Trophoblast cell (in vitro differentiated cells and primary cell): ENCODE measurements around the gene DSTYK.

Source experiments
- DNase-seq, 2 donors: peaks; one replicate each; pipeline ENCODE4 v3.0.0-alpha.2; 2016
- H2AFZ ChIP-seq: 2 replicates; pipeline ENCODE4 v1.6.1; 2013; ENCODE audit warnings: low read length, moderate library complexity, mild to moderate bottlenecking; ENCODE audit not compliant: insufficient read depth, poor library complexity
- H2AK5ac ChIP-seq: 2 replicates; pipeline ENCODE4 v1.6.1; 2013; ENCODE audit warnings: mild to moderate bottlenecking, low read length
- H2BK120ac ChIP-seq: 2 replicates; pipeline ENCODE4 v1.6.1; 2013; ENCODE audit warnings: low read length, mild to moderate bottlenecking, moderate library complexity; ENCODE audit not compliant: insufficient read depth, poor library complexity
- H2BK12ac ChIP-seq: 2 replicates; pipeline ENCODE4 v1.6.1; 2013; ENCODE audit warnings: mild to moderate bottlenecking, low read length, moderate library complexity
- H2BK5ac ChIP-seq: 2 replicates; pipeline ENCODE4 v1.6.1; 2013; ENCODE audit warnings: low read length, low read depth, moderate library complexity, mild to moderate bottlenecking; ENCODE audit not compliant: poor library complexity
- H3K14ac ChIP-seq: 2 replicates; pipeline ENCODE4 v1.6.1; 2013; ENCODE audit warnings: mild to moderate bottlenecking, low read length
- H3K18ac ChIP-seq: 2 replicates; pipeline ENCODE4 v1.6.1; 2013; ENCODE audit warnings: mild to moderate bottlenecking, low read length
- H3K23ac ChIP-seq: 2 replicates; pipeline ENCODE4 v1.6.1; 2013; ENCODE audit warnings: low read length
- H3K27ac ChIP-seq: 2 replicates; pipeline ENCODE4 v1.5.1; 2013; ENCODE audit warnings: low read depth, mild to moderate bottlenecking, inconsistent platforms, low read length, moderate library complexity
- H3K27me3 ChIP-seq: 2 replicates; pipeline ENCODE4 v1.6.1; 2013; ENCODE audit warnings: inconsistent platforms, mild to moderate bottlenecking, low read length, moderate library complexity; ENCODE audit not compliant: insufficient read depth
- H3K36me3 ChIP-seq, 2 experiments: 1 replicate in 1 of 2; 2 replicates in 1 of 2; pipeline ENCODE4 v1.6.1; 2013; ENCODE audit warnings: low read length in 2 of 2, mild to moderate bottlenecking in 2 of 2, moderate library complexity in 1 of 2; ENCODE audit not compliant: insufficient read depth in 2 of 2, control insufficient read depth in 1 of 2
- H3K4ac ChIP-seq: 2 replicates; pipeline ENCODE4 v1.6.1; 2013; ENCODE audit warnings: low read depth, mild to moderate bottlenecking, low read length, moderate library complexity
- H3K4me1 ChIP-seq, 2 experiments: 1 replicate in 1 of 2; 2 replicates in 1 of 2; pipeline ENCODE4 v1.6.1; 2013; ENCODE audit warnings: low read length in 2 of 2, mild to moderate bottlenecking in 2 of 2, moderate library complexity in 1 of 2; ENCODE audit not compliant: insufficient read depth in 2 of 2, control insufficient read depth in 1 of 2
- H3K4me2 ChIP-seq: 2 replicates; pipeline ENCODE4 v1.6.1; 2013; ENCODE audit warnings: inconsistent platforms, mild to moderate bottlenecking, low read length, moderate library complexity
- H3K4me3 ChIP-seq: 2 replicates; pipeline ENCODE4 v1.5.1; 2013; ENCODE audit warnings: mild to moderate bottlenecking, low read depth, low read length, inconsistent platforms
- H3K79me1 ChIP-seq: one replicate; pipeline ENCODE4 v1.6.1; 2013; ENCODE audit warnings: low read length
- H3K79me2 ChIP-seq: 2 replicates; pipeline ENCODE4 v1.6.1; 2013; ENCODE audit warnings: low read length, mild to moderate bottlenecking; ENCODE audit not compliant: control insufficient read depth, insufficient read depth, poor library complexity
- H3K9ac ChIP-seq: 2 replicates; pipeline ENCODE4 v1.6.1; 2013; ENCODE audit warnings: mild to moderate bottlenecking, low read length
- H3K9me3 ChIP-seq: 2 replicates; pipeline ENCODE4 v1.6.1; 2013; ENCODE audit warnings: low read depth, mild to moderate bottlenecking, control low read depth, inconsistent platforms, low read length; ENCODE audit not compliant: insufficient read depth
- H4K12ac ChIP-seq: 2 replicates; pipeline ENCODE4 v1.6.1; 2013; ENCODE audit warnings: low read depth, mild to moderate bottlenecking, low read length, moderate library complexity
- H4K8ac ChIP-seq: 2 replicates; pipeline ENCODE4 v1.6.1; 2013; ENCODE audit warnings: low read depth, mild to moderate bottlenecking, low read length, moderate library complexity
- H4K91ac ChIP-seq: one replicate; pipeline ENCODE4 v1.6.1; 2013; ENCODE audit warnings: low read depth, mild to moderate bottlenecking, low read length, moderate library complexity
- WGBS: extraction: QIAGEN DNeasy Blood & Tissue Kit; methylation state at CpG from one replicate; pipeline ENCODE4 v1.1.7; 2013; ENCODE audit warnings: missing lambda C conversion rate; ENCODE audit not compliant: insufficient read length, insufficient coverage; ENCODE audit errors: extremely low coverage; 5-methylcytosine and 5-hydroxymethylcytosine counted together

DSTYK gene

DNA sequence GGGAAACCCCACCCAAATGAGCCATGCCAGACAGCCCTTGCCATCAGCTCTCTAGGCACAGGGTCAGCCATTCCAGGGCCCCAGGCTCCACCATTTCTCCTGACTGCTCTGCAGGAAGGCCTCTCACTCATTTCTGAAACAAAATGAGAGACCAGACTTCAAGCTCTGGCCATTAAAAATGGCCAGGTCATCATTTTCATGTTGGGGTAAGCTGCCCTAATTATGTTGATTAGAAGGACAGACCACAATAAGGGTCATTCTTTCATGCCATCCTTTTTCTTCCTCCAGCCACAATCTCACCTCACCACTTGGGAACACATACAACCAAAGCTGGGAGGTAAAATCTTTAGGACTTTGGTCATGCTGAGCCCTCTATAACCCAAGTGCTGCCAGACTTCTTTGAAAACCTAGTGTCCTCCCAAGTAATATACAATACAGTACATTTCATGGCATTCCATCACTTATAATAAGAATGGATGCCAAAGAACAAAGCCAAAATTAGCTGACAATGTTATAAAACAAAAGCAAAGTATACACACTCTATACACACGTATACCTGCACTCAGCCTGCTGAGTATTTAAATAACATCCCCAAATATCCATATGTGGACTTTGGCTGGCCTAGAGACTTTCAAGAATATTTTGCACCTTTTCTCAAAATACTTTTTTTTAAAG lies 67.3 kb downstream of the DSTYK start:
- Histone ChIP-seq H3K79me1 (no peaks in the 10 kb centered on the region), H3K4me2 (no peak overlapping the region), H2BK5ac (no peak overlapping the region), H3K9ac (no peak overlapping the region), H3K4me1 (peaks cover 3 to 7% of the 10 kb centered on the region in 2 experiments), H3K23ac (no peak overlapping the region), H2AK5ac (no peak overlapping the region), H3K36me3 (peaks cover 2 to 6% of the 10 kb centered on the region in 2 experiments), H3K9me3 (no peaks in the 10 kb centered on the region), H3K27ac (no peak overlapping the region), H3K27me3 (no peaks in the 10 kb centered on the region), H3K79me2 (no peaks in the 10 kb centered on the region), H2BK12ac (no peak overlapping the region), H4K91ac (no peak overlapping the region), H3K18ac (no peak overlapping the region), H2AFZ (no peak overlapping the region), H4K12ac (no peak overlapping the region), H4K8ac (no peak overlapping the region), H3K14ac (no peak overlapping the region), H3K4ac (no peak overlapping the region), H2BK120ac (no peak overlapping the region), H3K4me3 (no peak overlapping the region)
- no CpG with 5 or more reads among the region's 1 CpG for WGBS
- DNase-seq = no peak

DNA sequence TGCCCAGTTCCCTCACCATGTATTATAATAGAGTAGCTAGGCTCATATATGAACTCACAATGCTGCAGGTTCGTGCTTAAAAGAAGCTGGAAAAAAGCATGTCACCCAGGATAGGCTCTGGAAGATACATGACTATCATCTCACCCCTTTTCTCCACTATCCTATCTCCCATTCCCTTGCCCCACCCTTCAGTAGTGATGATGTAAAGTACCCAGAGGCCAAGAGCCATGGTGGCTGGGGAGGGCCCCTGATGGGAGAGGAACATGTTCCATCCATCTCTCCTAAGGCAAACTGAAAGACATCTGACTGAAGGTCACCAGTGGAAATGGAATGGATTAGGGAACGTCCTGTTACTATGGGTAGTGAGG lies 69.4 kb downstream of the DSTYK start:
- WGBS = no CpG with 5 or more reads among the region's 2 CpGs
- no peak overlapping the region for H2BK120ac ChIP-seq
- H3K27me3 ChIP-seq = no peaks in the 10 kb centered on the region
- H3K9me3 ChIP-seq = no peaks in the 10 kb centered on the region
- no peaks in the 10 kb centered on the region for H3K79me1 ChIP-seq
- H3K4me2 ChIP-seq = no peak overlapping the region
- no peak overlapping the region for H4K12ac ChIP-seq
- H4K91ac ChIP-seq = no peak overlapping the region
- H3K36me3 ChIP-seq = peaks cover 0 to 3% of the 10 kb centered on the region in 2 experiments
- H3K4ac ChIP-seq = no peak overlapping the region
- no peak overlapping the region for H2BK12ac ChIP-seq
- H3K9ac ChIP-seq = no peak overlapping the region
- H3K27ac ChIP-seq = no peak overlapping the region
- H3K4me3 ChIP-seq = no peak overlapping the region
- H3K14ac ChIP-seq = no peak overlapping the region
- peaks cover 3 to 5% of the 10 kb centered on the region in 2 experiments for H3K4me1 ChIP-seq
- H4K8ac ChIP-seq = no peak overlapping the region
- no peak overlapping the region for H3K23ac ChIP-seq
- no peaks in the 10 kb centered on the region for H3K79me2 ChIP-seq
- H3K18ac ChIP-seq = no peak overlapping the region
- DNase-seq = no peak
- no peak overlapping the region for H2BK5ac ChIP-seq
- no peak overlapping the region for H2AK5ac ChIP-seq
- no peak overlapping the region for H2AFZ ChIP-seq

DNA sequence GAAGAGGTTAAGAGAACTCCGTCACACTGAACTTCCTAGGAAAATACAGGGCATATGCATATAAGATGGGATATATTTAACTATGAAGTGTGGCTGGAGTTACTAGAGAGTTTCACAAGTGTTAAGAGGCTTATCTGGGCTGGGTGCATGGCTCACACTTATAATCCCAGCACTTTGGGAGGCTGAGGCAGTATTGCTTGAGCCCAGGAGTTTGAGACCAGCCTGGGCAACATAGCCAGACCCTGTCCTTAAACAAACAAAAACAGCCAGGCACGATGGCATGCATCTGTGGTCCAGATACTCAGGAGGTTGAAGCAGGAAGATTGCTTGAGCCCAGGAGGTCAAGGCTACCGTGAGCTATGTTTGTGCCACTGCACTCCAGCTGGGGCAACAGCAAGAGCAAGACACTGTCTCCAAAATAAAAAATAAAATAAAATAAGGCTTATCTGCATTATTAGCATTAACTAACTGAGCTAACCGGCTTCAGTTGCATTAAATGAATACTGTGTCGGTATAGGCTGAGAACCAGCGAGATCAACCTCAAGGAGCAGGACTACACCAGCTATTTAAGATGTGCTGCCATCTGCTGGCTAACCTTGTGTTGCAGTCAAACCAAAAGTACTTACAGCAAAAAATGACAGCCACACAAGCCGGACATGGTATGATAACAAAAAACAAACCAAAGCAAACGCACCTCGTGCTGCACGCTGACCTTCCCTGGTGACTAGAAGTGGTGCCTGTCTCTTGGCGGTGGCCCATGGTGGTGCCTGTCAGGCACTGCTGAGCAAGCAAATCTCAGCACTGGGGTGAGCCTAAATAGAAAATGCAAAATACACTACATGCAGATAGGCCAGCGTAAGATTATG lies 70.0 kb downstream of the DSTYK start:
- Histone ChIP-seq H2BK120ac (no peak overlapping the region), H3K4me3 (no peak overlapping the region), H3K4ac (no peak overlapping the region), H3K9ac (no peak overlapping the region), H3K14ac (no peak overlapping the region), H3K4me2 (no peak overlapping the region), H3K79me2 (no peaks in the 10 kb centered on the region), H3K18ac (no peak overlapping the region), H3K27ac (no peak overlapping the region), H2BK12ac (no peak overlapping the region), H2BK5ac (no peak overlapping the region), H3K23ac (no peak overlapping the region), H4K12ac (no peak overlapping the region), H3K27me3 (no peaks in the 10 kb centered on the region), H3K79me1 (no peaks in the 10 kb centered on the region), H3K9me3 (no peaks in the 10 kb centered on the region), H4K91ac (no peak overlapping the region), H3K36me3 (no peaks in the 10 kb centered on the region), H3K4me1 (peaks cover 3 to 5% of the 10 kb centered on the region in 2 experiments), H4K8ac (no peak overlapping the region), H2AFZ (no peak overlapping the region), H2AK5ac (no peak overlapping the region)
- DNase-seq = peak; percentile 69 to 89
- no CpG with 5 or more reads among the region's 12 CpGs for WGBS

DNA sequence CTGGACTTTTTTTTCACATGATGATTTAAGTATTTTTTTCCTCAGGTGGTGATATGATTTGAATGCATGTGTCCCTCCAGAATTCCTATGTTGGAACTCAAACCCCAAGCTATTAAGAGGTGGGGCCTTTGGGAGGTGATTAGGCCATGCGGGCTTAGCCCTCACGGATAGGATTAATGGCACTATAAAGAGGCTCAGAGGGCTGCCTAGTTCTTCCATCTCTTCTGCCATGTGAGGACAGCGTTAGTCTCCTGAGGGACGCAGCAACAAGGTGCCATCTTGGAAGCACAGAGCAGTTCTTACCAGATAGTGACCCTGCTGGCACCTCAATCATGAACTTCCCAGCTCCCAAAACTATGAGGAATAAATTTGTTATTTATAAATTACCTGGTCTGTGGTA lies 71.4 kb downstream of the DSTYK start:
- no peaks in the 10 kb centered on the region for H3K27me3 ChIP-seq
- peaks cover 3 to 5% of the 10 kb centered on the region in 2 experiments for H3K4me1 ChIP-seq
- H3K4ac ChIP-seq = no peak overlapping the region
- no peak overlapping the region for H2AFZ ChIP-seq
- no peaks in the 10 kb centered on the region for H3K9me3 ChIP-seq
- H3K27ac ChIP-seq = no peak overlapping the region
- DNase-seq = no peak
- no peaks in the 10 kb centered on the region for H3K36me3 ChIP-seq
- H3K14ac ChIP-seq = no peak overlapping the region
- no peak overlapping the region for H2BK12ac ChIP-seq
- no peak overlapping the region for H3K4me2 ChIP-seq
- no peak overlapping the region for H2BK120ac ChIP-seq
- H3K23ac ChIP-seq = no peak overlapping the region
- no peak overlapping the region for H4K12ac ChIP-seq
- no peak overlapping the region for H3K9ac ChIP-seq
- H3K79me1 ChIP-seq = no peaks in the 10 kb centered on the region
- no peak overlapping the region for H2BK5ac ChIP-seq
- no CpG with 5 or more reads among the region's 4 CpGs for WGBS
- no peak overlapping the region for H2AK5ac ChIP-seq
- no peak overlapping the region for H4K91ac ChIP-seq
- no peaks in the 10 kb centered on the region for H3K79me2 ChIP-seq
- no peak overlapping the region for H3K18ac ChIP-seq
- H3K4me3 ChIP-seq = no peak overlapping the region
- H4K8ac ChIP-seq = no peak overlapping the region
